K562 (cell line): ENCODE measurements around the gene LCN1. TPM values are rescaled to one million over a fixed set of nuclear protein-coding genes. Genes with fewer than 3 reads are reported as not detected.
A peak's percentile ranks its signal among the peaks of the same experiment; 100 is the strongest.

ENCODE experiments used
- CUX1 ChIP-seq: fragments of 200-800 bp; sonication (Bioruptor generic); IDR thresholded peaks from 2 replicates; pipeline ENCODE4 v1.6.1; 2016; ENCODE audit warnings: missing genetic modification characterization, missing compliant biosample characterization
- FOXJ3 ChIP-seq: sonication (generic); formaldehyde crosslinking; IDR thresholded peaks from 2 replicates; pipeline ENCODE4 v1.4.0; 2020; ENCODE audit warnings: mild to moderate bottlenecking, missing genetic modification reagents
- MCM2 ChIP-seq: fragments of 450-650 bp; IDR thresholded peaks from 2 replicates; pipeline ENCODE4 v1.6.1; 2017; ENCODE audit warnings: low read depth, mild to moderate bottlenecking
- MTA1 ChIP-seq: fragments of 450-650 bp; IDR thresholded peaks from 2 replicates; pipeline ENCODE4 v1.6.1; 2017; ENCODE audit warnings: borderline replicate concordance
- SETDB1 ChIP-seq: IDR thresholded peaks from one replicate; pipeline ENCODE4 v1.6.1; 2012; ENCODE audit warnings: low read length, control low read depth, inconsistent platforms
- SP2 ChIP-seq: IDR thresholded peaks from 2 replicates; pipeline ENCODE4 v1.6.1; 2011; ENCODE audit warnings: mild to moderate bottlenecking, low read depth, low read length, moderate library complexity; ENCODE audit not compliant: poor library complexity, severe bottlenecking; ENCODE audit errors: extremely low read depth
- UBTF ChIP-seq, 2 experiments: IDR thresholded peaks; 2 replicates each; pipeline ENCODE4 v1.6.1; 2012; ENCODE audit warnings: improper control_type of control experiment in 2 of 2, low read depth in 2 of 2, low read length in 2 of 2, borderline replicate concordance in 1 of 2
- ZNF695 ChIP-seq: fragments of 450-650 bp; formaldehyde crosslinking; IDR thresholded peaks from 2 replicates; pipeline ENCODE4 v1.4.0; 2020; ENCODE audit warnings: mild to moderate bottlenecking, moderate library complexity
- polyA plus RNA-seq, 8 experiments: library from polyadenylated mRNA; depleted of rRNA in 4 of 8; stranded (reverse) in 5 of 8; unstranded in 3 of 8; fragments of >200 nt; fragmentation: Nextera tagmentation in 2 of 8; fragmentation: Illumina TruSeq in 1 of 8; extraction: Ambion mirVana in 2 of 8; extraction: Trizol in 1 of 8; gene quantifications; 2 replicates each; pipeline versions ENCODE4 v1.2.1 to v1.2.3, GENCODE V29; 2011 to 2014; ENCODE audit warnings: inconsistent platforms in 1 of 8, missing spikeins in 1 of 8
- total RNA-seq, 7 experiments: library from RNA; depleted of rRNA in 6 of 7; stranded (reverse); fragments of >200 nt in 6 of 7; fragmentation: Illumina TruSeq in 2 of 7; extraction: Trizol in 2 of 7; gene quantifications; 2 replicates each; pipeline versions ENCODE4 v1.2.1 to v1.2.3, GENCODE V29; 2011 to 2021; ENCODE audit warnings: low replicate concordance in 1 of 7
- TF ChIP-seq, protein P1 (sequence below): sonication (generic); formaldehyde crosslinking; IDR thresholded peaks from 2 replicates; pipeline ENCODE4 v1.8.0; 2023; ENCODE audit warnings: missing genetic modification reagents, mild to moderate bottlenecking, borderline replicate concordance
- TF ChIP-seq, protein P2 (sequence below): sonication (generic); formaldehyde crosslinking; IDR thresholded peaks from 2 replicates; pipeline ENCODE4 v1.9.0; 2022; ENCODE audit warnings: mild to moderate bottlenecking, missing genetic modification reagents

Gene LCN1
- total and polyA plus RNA-seq, 9 of the 15 experiments (the other 6 are each of a cell fraction or from before 2014, with no cell fraction given) = not detected

DNA sequence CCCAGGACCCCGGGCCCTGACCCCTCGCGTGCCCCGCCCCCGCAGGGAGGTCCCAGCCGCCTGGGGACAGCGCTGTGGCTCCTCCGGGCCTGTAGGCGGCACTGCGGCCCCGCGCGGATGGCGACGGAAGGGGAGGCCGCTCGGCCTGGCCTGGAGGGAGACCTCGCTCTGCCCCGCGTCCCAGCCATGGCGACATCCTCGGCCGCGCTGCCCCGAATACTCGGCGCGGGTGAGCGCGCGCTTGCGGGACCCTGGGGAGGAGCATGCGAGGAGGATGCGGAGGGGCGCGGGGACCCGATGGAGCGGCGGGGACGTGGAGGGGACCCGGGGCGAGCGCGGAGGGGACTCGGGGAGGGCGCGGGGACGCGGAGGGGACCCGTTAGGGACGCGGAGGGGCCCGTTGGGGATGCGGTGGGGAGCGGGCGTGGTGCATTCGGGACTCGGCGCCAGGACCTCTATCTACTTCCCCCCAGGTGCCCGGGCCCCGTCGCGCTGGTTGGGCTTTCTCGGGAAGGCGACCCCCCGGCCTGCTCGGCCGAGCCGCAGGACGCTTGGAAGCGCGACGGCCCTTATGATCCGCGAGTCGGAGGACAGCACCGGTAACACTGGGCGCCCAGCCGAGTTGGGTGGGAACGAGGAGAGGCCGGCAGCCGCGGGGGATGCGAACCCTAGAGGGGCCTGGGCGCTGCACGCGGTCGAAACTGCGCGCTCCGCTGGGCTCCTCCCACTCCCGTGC, 20.5 kb upstream of the LCN1 start, which contains the start of gene MRPS2 (continued):
- no peak for TF ChIP-seq CUX1 (CRISPR knock-in tag)
- peak; percentile 35 to 54; a peak in 1 of 4 replicates for TF ChIP-seq UBTF (IDR thresholded peaks at IDR 0.05; ENCODE audit: borderline replicate concordance in 1 of 2, low read depth in 2 of 2, low read length in 2 of 2)
- TF ChIP-seq, protein P1, sequence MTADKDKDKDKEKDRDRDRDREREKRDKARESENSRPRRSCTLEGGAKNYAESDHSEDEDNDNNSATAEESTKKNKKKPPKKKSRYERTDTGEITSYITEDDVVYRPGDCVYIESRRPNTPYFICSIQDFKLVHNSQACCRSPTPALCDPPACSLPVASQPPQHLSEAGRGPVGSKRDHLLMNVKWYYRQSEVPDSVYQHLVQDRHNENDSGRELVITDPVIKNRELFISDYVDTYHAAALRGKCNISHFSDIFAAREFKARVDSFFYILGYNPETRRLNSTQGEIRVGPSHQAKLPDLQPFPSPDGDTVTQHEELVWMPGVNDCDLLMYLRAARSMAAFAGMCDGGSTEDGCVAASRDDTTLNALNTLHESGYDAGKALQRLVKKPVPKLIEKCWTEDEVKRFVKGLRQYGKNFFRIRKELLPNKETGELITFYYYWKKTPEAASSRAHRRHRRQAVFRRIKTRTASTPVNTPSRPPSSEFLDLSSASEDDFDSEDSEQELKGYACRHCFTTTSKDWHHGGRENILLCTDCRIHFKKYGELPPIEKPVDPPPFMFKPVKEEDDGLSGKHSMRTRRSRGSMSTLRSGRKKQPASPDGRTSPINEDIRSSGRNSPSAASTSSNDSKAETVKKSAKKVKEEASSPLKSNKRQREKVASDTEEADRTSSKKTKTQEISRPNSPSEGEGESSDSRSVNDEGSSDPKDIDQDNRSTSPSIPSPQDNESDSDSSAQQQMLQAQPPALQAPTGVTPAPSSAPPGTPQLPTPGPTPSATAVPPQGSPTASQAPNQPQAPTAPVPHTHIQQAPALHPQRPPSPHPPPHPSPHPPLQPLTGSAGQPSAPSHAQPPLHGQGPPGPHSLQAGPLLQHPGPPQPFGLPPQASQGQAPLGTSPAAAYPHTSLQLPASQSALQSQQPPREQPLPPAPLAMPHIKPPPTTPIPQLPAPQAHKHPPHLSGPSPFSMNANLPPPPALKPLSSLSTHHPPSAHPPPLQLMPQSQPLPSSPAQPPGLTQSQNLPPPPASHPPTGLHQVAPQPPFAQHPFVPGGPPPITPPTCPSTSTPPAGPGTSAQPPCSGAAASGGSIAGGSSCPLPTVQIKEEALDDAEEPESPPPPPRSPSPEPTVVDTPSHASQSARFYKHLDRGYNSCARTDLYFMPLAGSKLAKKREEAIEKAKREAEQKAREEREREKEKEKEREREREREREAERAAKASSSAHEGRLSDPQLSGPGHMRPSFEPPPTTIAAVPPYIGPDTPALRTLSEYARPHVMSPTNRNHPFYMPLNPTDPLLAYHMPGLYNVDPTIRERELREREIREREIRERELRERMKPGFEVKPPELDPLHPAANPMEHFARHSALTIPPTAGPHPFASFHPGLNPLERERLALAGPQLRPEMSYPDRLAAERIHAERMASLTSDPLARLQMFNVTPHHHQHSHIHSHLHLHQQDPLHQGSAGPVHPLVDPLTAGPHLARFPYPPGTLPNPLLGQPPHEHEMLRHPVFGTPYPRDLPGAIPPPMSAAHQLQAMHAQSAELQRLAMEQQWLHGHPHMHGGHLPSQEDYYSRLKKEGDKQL (CRISPR knock-in tag) = no peak
- TF ChIP-seq FOXJ3 (CRISPR knock-in tag) = no peak
- no peak for TF ChIP-seq MTA1
- TF ChIP-seq ZNF695 (CRISPR knock-in tag) = no peak
- TF ChIP-seq, protein P2, sequence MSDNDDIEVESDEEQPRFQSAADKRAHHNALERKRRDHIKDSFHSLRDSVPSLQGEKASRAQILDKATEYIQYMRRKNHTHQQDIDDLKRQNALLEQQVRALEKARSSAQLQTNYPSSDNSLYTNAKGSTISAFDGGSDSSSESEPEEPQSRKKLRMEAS (CRISPR knock-in tag) = peak; percentile 84
- TF ChIP-seq MCM2 = no peak
- TF ChIP-seq SP2 = peak; percentile 81
- TF ChIP-seq SETDB1 = no peak
